Activated T-cell treated with anti-CD3 and anti-CD28 coated beads, Interleukin-2, amount 50 U/mL, for 24 hours (primary cell): ENCODE results near the gene GDPGP1.

Experiments used
- DNase-seq: peaks from one replicate; pipeline ENCODE4 v3.0.0-alpha.2; 2020
- H3K27ac Mint-ChIP-seq: 2 replicates; pipeline ENCODE4 v1.8.0; 2020; ENCODE audit warnings: mild to moderate bottlenecking, mixed read lengths
- H3K27me3 Mint-ChIP-seq: 2 replicates; pipeline ENCODE4 v1.8.0; 2020; ENCODE audit warnings: mixed read lengths
- H3K36me3 Mint-ChIP-seq: 2 replicates; pipeline ENCODE4 v1.8.0; 2020; ENCODE audit warnings: low read depth, mixed read lengths
- H3K4me1 Mint-ChIP-seq: 2 replicates; pipeline ENCODE4 v1.8.0; 2020; ENCODE audit warnings: low read depth, mixed read lengths
- H3K4me3 Mint-ChIP-seq: 2 replicates; pipeline ENCODE4 v1.8.0; 2020; ENCODE audit warnings: mild to moderate bottlenecking, moderate library complexity, mixed read lengths
- H3K9me3 Mint-ChIP-seq: 2 replicates; pipeline ENCODE4 v1.8.0; 2020; ENCODE audit warnings: mixed read lengths

The GDPGP1 gene

DNA sequence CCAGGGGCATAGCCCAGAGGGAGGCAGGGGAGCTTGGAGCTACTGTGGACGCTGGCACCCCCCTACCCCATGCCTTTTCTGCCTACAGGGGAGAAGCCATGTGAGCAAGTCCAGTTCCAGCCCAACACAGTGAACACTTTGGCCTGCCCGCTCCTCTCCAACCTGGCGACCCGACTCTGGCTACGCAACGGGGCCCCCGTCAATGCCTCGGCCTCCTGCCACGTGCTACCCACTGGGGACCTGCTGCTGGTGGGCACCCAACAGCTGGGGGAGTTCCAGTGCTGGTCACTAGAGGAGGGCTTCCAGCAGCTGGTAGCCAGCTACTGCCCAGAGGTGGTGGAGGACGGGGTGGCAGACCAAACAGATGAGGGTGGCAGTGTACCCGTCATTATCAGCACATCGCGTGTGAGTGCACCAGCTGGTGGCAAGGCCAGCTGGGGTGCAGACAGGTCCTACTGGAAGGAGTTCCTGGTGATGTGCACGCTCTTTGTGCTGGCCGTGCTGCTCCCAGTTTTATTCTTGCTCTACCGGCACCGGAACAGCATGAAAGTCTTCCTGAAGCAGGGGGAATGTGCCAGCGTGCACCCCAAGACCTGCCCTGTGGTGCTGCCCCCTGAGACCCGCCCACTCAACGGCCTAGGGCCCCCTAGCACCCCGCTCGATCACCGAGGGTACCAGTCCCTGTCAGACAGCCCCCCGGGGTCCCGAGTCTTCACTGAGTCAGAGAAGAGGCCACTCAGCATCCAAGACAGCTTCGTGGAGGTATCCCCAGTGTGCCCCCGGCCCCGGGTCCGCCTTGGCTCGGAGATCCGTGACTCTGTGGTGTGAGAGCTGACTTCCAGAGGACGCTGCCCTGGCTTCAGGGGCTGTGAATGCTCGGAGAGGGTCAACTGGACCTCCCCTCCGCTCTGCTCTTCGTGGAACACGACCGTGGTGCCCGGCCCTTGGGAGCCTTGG, 5.9 kb upstream of the GDPGP1 start:
- no peak overlapping the region for H3K4me3 Mint-ChIP-seq
- no peaks in the 10 kb centered on the region for H3K27me3 Mint-ChIP-seq
- H3K36me3 Mint-ChIP-seq, result peaks cover 77% of the 10 kb centered on the region
- H3K9me3 Mint-ChIP-seq, result no peaks in the 10 kb centered on the region
- no peak for DNase-seq
- H3K4me1 Mint-ChIP-seq, result peaks cover 38% of the 10 kb centered on the region
- peak overlapping the region; percentile 97 for H3K27ac Mint-ChIP-seq

DNA sequence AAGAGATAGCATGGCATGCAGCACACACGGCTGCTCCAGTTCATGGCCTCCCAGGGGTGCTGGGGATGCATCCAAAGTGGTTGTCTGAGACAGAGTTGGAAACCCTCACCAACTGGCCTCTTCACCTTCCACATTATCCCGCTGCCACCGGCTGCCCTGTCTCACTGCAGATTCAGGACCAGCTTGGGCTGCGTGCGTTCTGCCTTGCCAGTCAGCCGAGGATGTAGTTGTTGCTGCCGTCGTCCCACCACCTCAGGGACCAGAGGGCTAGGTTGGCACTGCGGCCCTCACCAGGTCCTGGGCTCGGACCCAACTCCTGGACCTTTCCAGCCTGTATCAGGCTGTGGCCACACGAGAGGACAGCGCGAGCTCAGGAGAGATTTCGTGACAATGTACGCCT, 5.0 kb upstream of the GDPGP1 start:
- Mint-ChIP-seq H3K36me3 (peaks cover 71% of the 10 kb centered on the region), H3K4me3 (no peak overlapping the region)

DNA sequence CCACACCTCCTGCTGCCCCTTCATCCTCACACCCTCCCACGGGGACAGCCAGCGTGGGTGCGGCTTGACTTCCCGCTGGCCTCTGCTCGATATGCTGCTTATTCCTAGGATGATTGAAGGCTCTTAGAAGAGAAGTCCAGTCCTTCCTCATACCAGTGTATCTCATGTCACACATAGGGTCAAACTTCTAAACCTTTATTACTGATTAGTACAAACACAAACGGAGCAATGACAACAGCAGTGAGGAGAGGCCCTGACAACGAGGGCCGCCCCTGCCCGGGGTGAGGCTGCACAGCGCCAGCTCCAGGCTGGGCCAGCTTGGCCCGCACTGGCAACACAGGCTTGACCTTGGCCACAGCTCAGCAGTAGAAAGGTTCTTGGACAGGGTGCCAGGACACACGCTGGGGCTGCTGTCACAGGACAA, 3.9 kb upstream of the GDPGP1 start:
- Mint-ChIP-seq H3K9me3 (no peaks in the 10 kb centered on the region), H3K27me3 (no peaks in the 10 kb centered on the region), H3K27ac (peak overlapping the region; percentile 97), H3K4me3 (peak overlapping the region; percentile 94), H3K4me1 (peaks cover 46% of the 10 kb centered on the region), H3K36me3 (peaks cover 70% of the 10 kb centered on the region)
- no peak for DNase-seq

More for the DNA sequence above, 5.0 kb upstream of the GDPGP1 start:
- Mint-ChIP-seq H3K9me3 (no peaks in the 10 kb centered on the region), H3K27ac (peak overlapping the region; percentile 97), H3K4me1 (peaks cover 38% of the 10 kb centered on the region), H3K27me3 (no peaks in the 10 kb centered on the region)
- DNase-seq, result no peak

DNA sequence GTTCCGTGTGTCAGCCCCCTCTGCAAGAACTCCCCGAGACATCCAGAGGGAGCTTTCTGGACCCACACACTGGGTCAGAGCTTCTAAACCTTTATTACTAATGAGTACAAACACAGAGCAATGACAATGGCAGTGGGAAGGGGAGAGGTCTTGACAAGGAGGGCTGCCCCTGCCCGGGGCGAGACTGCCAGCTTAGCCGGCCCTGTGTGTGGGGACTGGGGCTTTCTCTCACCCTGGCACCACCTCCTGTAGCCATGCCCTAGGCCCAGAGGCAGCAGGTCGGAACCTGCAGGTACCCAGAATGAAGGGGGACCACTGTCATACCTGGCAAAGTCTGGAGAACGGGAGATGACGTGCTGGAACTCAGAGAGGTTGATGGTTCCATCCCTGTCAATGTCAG, 3.4 kb upstream of the GDPGP1 start:
- Mint-ChIP-seq H3K27ac (peak overlapping the region; percentile 97), H3K9me3 (no peaks in the 10 kb centered on the region), H3K27me3 (no peaks in the 10 kb centered on the region), H3K4me1 (peaks cover 48% of the 10 kb centered on the region), H3K4me3 (peak overlapping the region; percentile 94), H3K36me3 (peaks cover 69% of the 10 kb centered on the region)
- DNase-seq, result no peak

DNA sequence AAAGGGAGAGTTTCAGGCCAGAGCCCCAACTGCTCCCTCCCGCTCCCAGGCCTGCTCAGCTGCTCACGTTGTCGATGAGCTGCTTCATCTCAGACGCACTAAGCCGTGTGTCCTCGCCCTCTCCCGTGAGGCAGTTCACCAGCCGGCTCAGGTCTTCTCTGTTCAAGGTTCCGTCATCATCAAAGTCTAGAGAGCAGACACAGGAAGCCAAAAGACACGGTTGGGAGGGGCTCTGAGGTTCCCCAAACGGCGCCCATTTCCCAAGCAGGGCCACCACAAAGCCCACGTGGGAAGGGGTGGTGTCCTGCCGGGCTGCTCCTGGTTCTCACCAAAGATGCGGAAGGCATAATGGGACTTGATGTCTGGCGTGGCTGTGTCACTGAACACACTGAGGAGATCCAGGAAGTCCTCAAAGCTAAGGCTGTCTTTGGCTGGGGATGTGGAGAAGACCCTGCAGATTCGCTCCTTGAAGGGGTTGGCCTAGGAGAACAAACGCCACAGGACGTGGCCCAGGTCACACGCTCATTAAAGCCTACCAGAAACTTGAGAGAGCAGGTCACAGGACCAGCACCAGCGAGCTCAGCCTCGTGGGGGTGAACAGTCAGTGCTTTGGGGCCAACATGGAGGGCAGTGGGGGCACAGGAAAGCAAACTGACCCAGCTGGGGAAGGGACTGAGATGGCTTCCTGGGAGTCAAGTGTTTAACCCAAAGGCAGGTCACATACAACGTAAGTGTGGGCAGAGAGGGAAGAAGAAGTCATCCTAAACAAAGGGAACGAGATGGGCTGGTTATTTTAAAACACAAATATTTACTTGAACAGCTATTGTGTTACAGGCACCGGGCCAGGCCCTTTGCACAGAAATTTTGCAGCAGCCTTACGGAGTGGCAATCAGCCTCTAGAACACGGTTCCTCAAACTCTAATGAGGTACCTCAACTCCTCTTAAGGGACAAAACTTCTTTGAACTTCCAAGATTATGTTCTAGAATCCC, 2.7 kb upstream of the GDPGP1 start:
- H3K36me3 Mint-ChIP-seq, result peaks cover 72% of the 10 kb centered on the region
- H3K27ac Mint-ChIP-seq, result peak overlapping the region; percentile 97
- peak; percentile 72 for DNase-seq
- peaks cover 50% of the 10 kb centered on the region for H3K4me1 Mint-ChIP-seq
- no peaks in the 10 kb centered on the region for H3K9me3 Mint-ChIP-seq
- H3K4me3 Mint-ChIP-seq, result peak overlapping the region; percentile 94
- no peaks in the 10 kb centered on the region for H3K27me3 Mint-ChIP-seq

DNA sequence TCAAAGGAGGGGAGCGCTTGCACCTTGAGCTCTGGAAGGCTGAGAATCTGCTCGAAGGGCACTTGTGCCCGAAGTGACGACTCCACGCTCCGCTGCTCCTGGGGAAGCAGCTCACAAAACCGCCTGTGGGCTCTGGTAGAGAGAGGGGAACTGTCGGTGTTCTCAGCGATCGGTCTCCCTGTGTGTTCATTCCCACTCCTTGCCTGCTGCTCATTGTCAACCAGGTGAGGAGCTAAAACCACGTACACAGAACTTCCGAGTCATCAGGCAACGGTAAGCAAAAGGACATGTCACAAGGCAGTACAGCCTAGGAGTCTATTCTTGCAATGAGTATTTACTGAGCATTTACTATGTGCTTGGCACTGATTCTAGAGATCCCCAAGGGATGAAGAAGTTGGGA, 1.8 kb upstream of the GDPGP1 start:
- H3K4me3 Mint-ChIP-seq, result peak overlapping the region; percentile 94
- H3K9me3 Mint-ChIP-seq, result no peaks in the 10 kb centered on the region
- peaks cover 50% of the 10 kb centered on the region for H3K4me1 Mint-ChIP-seq
- peaks cover 72% of the 10 kb centered on the region for H3K36me3 Mint-ChIP-seq
- H3K27me3 Mint-ChIP-seq, result no peaks in the 10 kb centered on the region
- H3K27ac Mint-ChIP-seq, result peak overlapping the region; percentile 97
- no peak for DNase-seq

DNA sequence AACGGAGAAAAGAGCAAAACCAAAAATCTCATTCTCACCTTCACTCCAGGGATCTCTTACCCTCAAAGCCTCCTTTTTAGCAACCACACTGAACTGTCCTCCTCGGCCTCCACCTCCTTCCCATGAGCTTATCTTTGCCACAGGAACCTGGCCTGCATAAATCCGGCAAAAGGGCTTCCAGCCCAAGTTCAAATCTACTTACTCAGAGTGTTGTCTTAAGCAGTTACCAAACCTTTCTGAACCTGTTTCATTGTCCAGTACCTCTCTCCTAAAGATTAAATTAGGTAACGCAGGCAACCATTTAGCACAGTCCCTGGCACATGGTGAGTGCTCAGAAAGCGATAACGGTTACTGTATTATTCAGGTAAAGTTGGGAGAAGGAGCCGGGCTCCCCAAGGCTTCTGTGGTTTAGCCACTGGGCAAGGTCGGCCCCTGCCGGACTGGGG, 1.0 kb upstream of the GDPGP1 start:
- Mint-ChIP-seq H3K4me1 (peaks cover 50% of the 10 kb centered on the region), H3K4me3 (peak overlapping the region; percentile 94), H3K27ac (peak overlapping the region; percentile 97), H3K27me3 (no peaks in the 10 kb centered on the region), H3K9me3 (no peaks in the 10 kb centered on the region), H3K36me3 (peaks cover 75% of the 10 kb centered on the region)
- no peak for DNase-seq

DNA sequence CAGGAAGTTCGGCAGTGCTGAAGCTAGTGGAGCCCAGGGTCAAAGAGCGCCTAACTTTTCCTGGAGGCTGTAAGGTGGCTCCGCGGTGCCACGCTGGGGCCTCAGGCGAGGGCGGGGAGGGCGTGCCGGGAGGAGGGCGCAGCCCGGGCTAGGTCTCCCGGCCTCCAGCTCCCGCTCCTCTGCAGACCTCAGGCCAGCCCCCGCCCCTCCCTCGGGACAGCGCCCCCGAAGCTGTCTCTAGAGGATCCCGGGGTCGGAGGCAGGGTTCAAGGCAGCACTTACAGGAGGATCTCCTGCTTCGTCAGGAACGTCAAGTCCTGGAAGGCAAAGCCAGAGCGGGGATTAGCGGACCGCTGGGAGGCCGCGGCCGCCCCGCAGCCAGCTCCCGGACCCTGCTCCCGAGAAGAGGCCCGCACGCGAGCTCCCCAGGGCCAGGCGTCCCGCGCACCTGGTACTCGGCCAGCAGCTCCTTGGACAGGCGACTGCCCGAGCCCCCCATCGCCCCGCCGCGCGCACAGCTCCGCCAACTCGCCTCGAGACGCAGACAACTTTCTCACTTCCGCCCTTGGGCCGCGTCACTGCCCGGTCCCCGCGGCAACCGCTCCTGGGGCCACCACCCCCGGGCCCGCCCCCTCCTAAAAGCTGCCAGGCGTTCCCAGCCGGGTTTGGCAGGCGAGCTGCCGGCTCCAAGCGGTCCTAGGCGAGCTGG, 468 bp upstream of the GDPGP1 start, which contains the start of gene CIB1:
Gene CIB1, minus strand, starts transcription at position 555 of the 709 bp plus-strand sequence. Its CDS starts 56 bp downstream, at position 499.
- no peaks in the 10 kb centered on the region for H3K27me3 Mint-ChIP-seq
- DNase-seq, result peak; percentile 97
- peak within 1 kb of the TSS; percentile 94 for H3K4me3 Mint-ChIP-seq
- H3K27ac Mint-ChIP-seq, result peak within 1 kb of the TSS; percentile 97
- no peaks in the 10 kb centered on the region for H3K9me3 Mint-ChIP-seq
- H3K36me3 Mint-ChIP-seq, result peaks cover 76% of the 10 kb centered on the region
- H3K4me1 Mint-ChIP-seq, result peaks cover 55% of the 10 kb centered on the region

DNA sequence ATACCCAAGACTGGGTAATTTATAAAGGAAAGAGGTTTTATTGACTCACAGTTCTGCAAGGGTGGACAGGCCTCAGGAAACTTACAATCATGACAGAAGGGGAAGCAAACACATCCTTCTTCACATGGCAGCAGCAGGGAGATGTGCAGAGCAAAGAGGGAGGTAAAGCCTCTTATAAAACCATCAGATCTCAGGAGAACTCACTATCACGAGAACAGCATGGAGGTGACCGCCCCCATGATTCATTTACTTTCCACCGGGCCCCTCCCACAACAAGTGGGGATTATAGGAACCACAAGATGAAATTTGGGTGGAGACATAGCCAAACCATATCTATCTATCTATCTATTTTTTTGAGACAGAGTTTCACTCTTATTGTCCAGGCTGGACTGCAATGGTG, 5.4 kb downstream of the GDPGP1 start:
- no peak for DNase-seq
- Mint-ChIP-seq H3K4me3 (no peak overlapping the region), H3K27ac (peak overlapping the region; percentile 9), H3K4me1 (peaks cover 25% of the 10 kb centered on the region), H3K36me3 (peaks cover 51% of the 10 kb centered on the region), H3K27me3 (no peaks in the 10 kb centered on the region), H3K9me3 (no peaks in the 10 kb centered on the region)

DNA sequence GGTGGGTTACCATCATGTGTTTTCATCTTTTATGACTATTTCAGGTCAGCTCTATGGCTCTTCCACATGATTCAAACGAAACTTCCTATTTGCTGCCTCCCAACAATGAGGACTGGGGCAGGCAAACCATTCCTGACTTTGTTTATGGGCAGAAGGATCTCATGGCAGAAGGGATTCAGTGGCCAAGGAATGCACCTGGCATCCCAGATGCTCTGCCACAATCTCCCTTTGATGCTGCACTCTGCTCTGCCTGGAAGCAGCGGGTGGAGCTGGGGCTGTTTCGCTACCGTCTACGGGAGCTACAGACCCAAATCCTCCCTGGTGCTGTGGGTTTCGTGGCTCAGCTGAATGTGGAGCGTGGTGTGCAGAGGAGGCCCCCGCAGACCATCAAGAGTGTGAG, 6.8 kb downstream of the GDPGP1 start:
- Mint-ChIP-seq H3K27me3 (no peaks in the 10 kb centered on the region), H3K9me3 (no peaks in the 10 kb centered on the region), H3K27ac (no peak overlapping the region), H3K36me3 (peaks cover 45% of the 10 kb centered on the region), H3K4me3 (no peak overlapping the region), H3K4me1 (peaks cover 16% of the 10 kb centered on the region)
- DNase-seq, result no peak

DNA sequence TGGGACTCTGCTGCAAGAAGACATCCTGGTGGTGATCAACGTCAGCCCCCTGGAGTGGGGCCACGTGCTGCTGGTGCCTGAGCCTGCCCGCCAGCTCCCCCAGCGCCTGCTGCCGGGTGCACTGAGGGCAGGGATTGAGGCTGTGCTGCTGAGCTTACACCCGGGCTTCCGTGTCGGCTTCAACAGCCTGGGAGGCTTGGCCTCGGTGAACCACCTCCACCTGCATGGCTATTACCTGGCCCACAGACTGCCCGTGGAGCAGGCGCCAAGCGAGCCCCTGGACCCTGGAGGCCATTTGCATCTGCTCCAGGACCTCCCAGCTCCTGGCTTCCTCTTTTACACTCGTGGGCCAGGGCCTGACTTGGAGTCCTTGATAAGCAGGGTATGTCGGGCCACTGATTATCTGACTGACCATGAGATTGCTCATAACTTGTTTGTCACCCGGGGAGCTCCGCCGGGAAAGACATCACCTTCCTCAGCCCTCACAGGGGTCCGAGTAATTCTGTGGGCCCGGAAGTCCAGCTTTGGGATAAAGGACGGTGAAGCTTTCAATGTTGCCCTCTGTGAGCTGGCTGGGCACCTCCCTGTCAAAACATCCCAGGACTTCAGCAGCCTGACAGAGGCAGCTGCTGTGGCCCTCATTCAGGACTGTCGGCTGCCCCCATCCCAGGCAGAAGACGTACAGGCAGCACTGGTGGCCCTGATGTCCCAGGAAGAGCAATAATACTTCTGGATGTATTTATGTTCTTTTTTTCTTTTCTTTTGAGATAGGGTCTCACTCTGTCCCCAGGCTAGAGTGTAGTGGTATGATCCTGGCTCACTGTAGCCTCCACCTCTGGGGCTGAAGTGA, 7.6 kb downstream of the GDPGP1 start:
- no peaks in the 10 kb centered on the region for H3K27me3 Mint-ChIP-seq

DNA sequence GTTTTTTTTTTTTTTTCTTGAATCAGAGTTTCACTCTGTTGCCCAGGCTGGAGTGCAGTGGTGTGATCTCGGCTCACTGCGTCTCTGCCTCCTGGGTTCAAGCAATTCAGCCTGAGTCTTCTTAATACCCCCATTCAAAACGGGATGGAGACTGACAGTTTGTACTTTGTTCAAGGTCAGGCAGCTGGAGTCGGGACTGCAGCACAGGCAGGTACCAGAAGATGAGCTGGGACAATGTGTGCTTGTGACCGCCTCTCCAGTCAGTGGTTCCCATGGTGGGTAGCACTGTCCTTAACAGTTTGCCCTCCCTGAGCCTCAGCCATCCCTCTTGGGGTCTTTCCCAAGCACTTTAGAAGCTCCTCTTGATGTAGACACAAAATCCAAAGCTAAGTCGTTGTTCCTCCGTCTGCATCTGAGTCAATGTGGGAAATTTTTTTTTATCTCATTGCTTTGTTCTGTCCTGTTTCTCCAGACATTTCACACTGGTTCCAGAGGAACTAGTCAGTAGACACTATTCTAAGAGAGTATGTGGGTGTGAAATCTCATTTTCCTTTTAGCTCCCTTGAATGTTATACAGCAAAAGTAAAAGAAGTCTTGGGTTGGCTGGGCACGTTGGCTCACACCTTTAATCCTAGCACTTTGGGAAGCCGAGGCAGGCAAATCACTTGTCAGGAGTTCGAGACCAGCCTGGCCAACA, 10.1 kb downstream of the GDPGP1 start:
- no peaks in the 10 kb centered on the region for H3K27me3 Mint-ChIP-seq
- no peak overlapping the region for H3K27ac Mint-ChIP-seq
- H3K4me1 Mint-ChIP-seq, result peaks cover 10% of the 10 kb centered on the region
- H3K4me3 Mint-ChIP-seq, result no peak overlapping the region
- no peak for DNase-seq
- H3K9me3 Mint-ChIP-seq, result no peaks in the 10 kb centered on the region
- H3K36me3 Mint-ChIP-seq, result peaks cover 21% of the 10 kb centered on the region

More for the DNA sequence above, 7.6 kb downstream of the GDPGP1 start:
- peaks cover 14% of the 10 kb centered on the region for H3K4me1 Mint-ChIP-seq
- H3K27ac Mint-ChIP-seq, result peak overlapping the region; percentile 44
- H3K4me3 Mint-ChIP-seq, result no peak overlapping the region
- DNase-seq, result no peak
- H3K9me3 Mint-ChIP-seq, result no peaks in the 10 kb centered on the region
- H3K36me3 Mint-ChIP-seq, result peaks cover 38% of the 10 kb centered on the region

DNA sequence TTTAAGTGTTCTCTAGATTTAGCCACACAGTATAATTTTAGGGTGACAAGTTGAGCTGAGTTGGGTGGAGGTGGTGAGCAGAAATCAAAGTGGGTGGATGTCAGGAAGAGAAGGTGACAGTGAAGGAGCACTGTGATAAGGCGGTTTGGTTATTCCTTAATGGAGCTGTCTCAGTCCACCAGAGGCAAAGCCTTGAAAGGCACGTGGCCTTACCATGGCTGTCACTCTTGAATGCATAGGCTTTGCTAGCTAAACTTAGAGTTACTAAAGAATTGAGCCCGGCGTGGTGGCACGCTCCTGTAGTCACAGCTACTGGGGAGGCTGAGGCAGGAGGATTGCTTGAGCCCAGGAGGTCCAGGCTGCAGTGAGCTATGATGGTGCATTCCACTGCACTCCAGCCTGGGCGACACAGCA, 14.8 kb downstream of the GDPGP1 start:
- Mint-ChIP-seq H3K9me3 (no peaks in the 10 kb centered on the region), H3K27ac (peak overlapping the region; percentile 26), H3K4me1 (peaks cover 17% of the 10 kb centered on the region), H3K36me3 (no peaks in the 10 kb centered on the region), H3K27me3 (peaks cover 3% of the 10 kb centered on the region), H3K4me3 (peak overlapping the region; percentile 65)
- DNase-seq, result no peak
